ENCODE measurements around the gene ALDH8A1. TPM values are rescaled to one million over a fixed set of nuclear protein-coding genes. Genes with fewer than 3 reads are reported as not detected.
A peak's percentile ranks its signal among the peaks of the same experiment; 100 is the strongest.

The ALDH8A1 gene
- total and polyA plus RNA-seq, 2 of the 13 experiments (the other 11 are each of a cell fraction or from before 2014, with no cell fraction given), result 1.1 to 3.4 TPM

DNA sequence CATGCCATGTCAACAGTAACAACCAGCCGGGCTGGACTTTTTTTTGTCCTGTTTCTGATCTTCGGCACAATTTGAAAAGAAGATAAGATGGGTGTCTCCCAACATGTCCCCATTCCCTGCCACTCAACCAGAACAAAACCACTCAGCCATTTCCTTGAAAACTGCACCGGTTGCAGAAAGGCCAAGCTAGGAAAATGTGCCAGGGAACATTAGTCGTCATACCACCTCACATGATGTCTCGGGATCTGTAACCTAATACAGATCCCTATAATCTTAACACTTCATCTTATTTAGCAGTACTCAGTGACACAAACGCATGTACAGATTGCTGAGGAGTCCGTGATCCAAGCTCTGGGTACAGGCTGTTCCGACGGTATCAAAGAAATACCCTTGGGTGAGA lies 46.5 kb downstream of the ALDH8A1 start:
- ATAC-seq (no peak), FAIRE-seq (no peak), DNase-seq (ENCODE audit: low spot score) (no peak)
- in situ Hi-C loops (cut with HindIII; ENCODE audit: extremely low pct_ligation_motif_present, low pct_unique_long_range_greater_than_20kb), result no loop called here
- ChIA-PET CTCF (ENCODE audit: low intra/inter-chr PET ratio, low total read pairs) (no interaction called here), POLR2A (no interaction called here)
- Histone ChIP-seq H3K36me3 (replicated peaks in 1 of 2; ENCODE audit: control insufficient read depth in 1 of 2, insufficient read depth in 2 of 2, low read length in 2 of 2) (no peaks in the 10 kb centered on the region), H3K9ac (ENCODE audit: insufficient read depth, low read depth, low read length) (no peak overlapping the region), H3K9me3 (ENCODE audit: low read length) (no peaks in the 10 kb centered on the region), H3K27ac (ENCODE audit: extremely low read length, insufficient read depth, low read length) (no peak overlapping the region), H3K79me2 (ENCODE audit: insufficient read depth, low read length) (no peaks in the 10 kb centered on the region), H3K4me2 (ENCODE audit: low read depth, low read length) (no peak overlapping the region), H3K27me3 (ENCODE audit: control insufficient read depth in 1 of 2, insufficient read depth in 2 of 2, low read length in 2 of 2) (no peaks in the 10 kb centered on the region), H3K4me1 (ENCODE audit: insufficient read depth, low read length) (no peaks in the 10 kb centered on the region), H4K20me1 (ENCODE audit: insufficient read depth, low read length) (no peaks in the 10 kb centered on the region), H2AFZ (ENCODE audit: low read length) (no peak overlapping the region), H3K4me3 (replicated peaks in 1 of 3; ENCODE audit: insufficient read depth in 1 of 3, low read depth in 2 of 3, low read length in 3 of 3) (no peak overlapping the region)
- intact Hi-C loops (cut with micrococcal nuclease; ENCODE audit: unreplicated experiment), result no loop called here
- WGBS (ENCODE audit: low lambda C conversion rate), result 56% methylated on average over 9 of the region's 9 CpGs
- TF ChIP-seq ZNF260 (CRISPR knock-in tag; IDR thresholded peaks at IDR 0.05; ENCODE audit: borderline replicate concordance, low read depth), result no peak
- no peak for TF ChIP-seq PAXIP1 (CRISPR knock-in tag; conservative IDR thresholded peaks at IDR 0.05)
- no peak for TF ChIP-seq RBM22 (optimal IDR thresholded peaks at IDR 0.05; ENCODE audit: low read length)
- peak; percentile 50; the same call in 1 of the 2 replicates for TF ChIP-seq MAFF (IDR thresholded peaks at IDR 0.05; ENCODE audit: low read depth, low read length)
- peak; percentile 33 to 67; a peak in 2 of 4 replicates for TF ChIP-seq MAFK (conservative IDR thresholded peaks at IDR 0.05 in 1 of 2, IDR thresholded peaks at IDR 0.05 in 1 of 2; ENCODE audit: low read length in 2 of 2)
- BruUV-seq (replicated peaks), result no TSS peak

DNA sequence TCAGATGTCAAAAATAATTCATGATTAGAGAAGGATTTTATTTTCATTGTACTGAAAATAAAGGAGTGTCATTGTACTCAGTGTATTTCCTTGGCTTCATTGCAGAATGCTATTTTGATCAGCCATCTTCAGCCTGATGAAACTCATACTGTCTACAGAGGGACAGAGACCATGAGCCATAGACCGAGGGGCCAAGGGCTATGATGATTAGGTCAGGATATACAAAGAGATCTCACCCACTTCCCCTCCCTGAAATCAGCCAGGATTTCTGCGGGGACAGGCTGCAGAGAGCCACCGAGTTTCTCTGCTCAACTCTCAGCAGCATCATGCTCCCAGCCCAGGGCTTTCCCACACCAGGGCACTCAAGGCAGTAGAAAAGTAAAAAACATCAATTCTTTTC lies 47.0 kb downstream of the ALDH8A1 start:
- in situ Hi-C loops (cut with HindIII; ENCODE audit: extremely low pct_ligation_motif_present, low pct_unique_long_range_greater_than_20kb), result no loop called here
- no peaks in the 10 kb centered on the region for H3K4me1 ChIP-seq (ENCODE audit: insufficient read depth, low read length)
- no peak overlapping the region for H2AFZ ChIP-seq (ENCODE audit: low read length)
- H3K9me3 ChIP-seq (ENCODE audit: low read length), result no peaks in the 10 kb centered on the region
- H3K27ac ChIP-seq (ENCODE audit: extremely low read length, insufficient read depth, low read length), result no peak overlapping the region
- no peak for DNase-seq (ENCODE audit: low spot score)
- H3K27me3 ChIP-seq (ENCODE audit: control insufficient read depth in 1 of 2, insufficient read depth in 2 of 2, low read length in 2 of 2), result no peaks in the 10 kb centered on the region
- no peak overlapping the region for H3K4me3 ChIP-seq (replicated peaks in 1 of 3; ENCODE audit: insufficient read depth in 1 of 3, low read depth in 2 of 3, low read length in 3 of 3)
- WGBS (ENCODE audit: low lambda C conversion rate), result 25% methylated on average over 2 of the region's 3 CpGs
- H3K4me2 ChIP-seq (ENCODE audit: low read depth, low read length), result no peak overlapping the region
- ChIA-PET CTCF (ENCODE audit: low intra/inter-chr PET ratio, low total read pairs) (no interaction called here), POLR2A (no interaction called here)
- H3K9ac ChIP-seq (ENCODE audit: insufficient read depth, low read depth, low read length), result no peak overlapping the region
- intact Hi-C loops (cut with micrococcal nuclease; ENCODE audit: unreplicated experiment), result no loop called here
- peak; percentile 36 for ATAC-seq
- H3K79me2 ChIP-seq (ENCODE audit: insufficient read depth, low read length), result no peaks in the 10 kb centered on the region
- no TSS peak for BruUV-seq (replicated peaks)
- FAIRE-seq, result no peak
- no peaks in the 10 kb centered on the region for H3K36me3 ChIP-seq (replicated peaks in 1 of 2; ENCODE audit: control insufficient read depth in 1 of 2, insufficient read depth in 2 of 2, low read length in 2 of 2)
- H4K20me1 ChIP-seq (ENCODE audit: insufficient read depth, low read length), result no peaks in the 10 kb centered on the region
- TF ChIP-seq KDM5B (CRISPR knock-in tag; IDR thresholded peaks at IDR 0.05; ENCODE audit: borderline replicate concordance) (no peak), SRSF1 (optimal IDR thresholded peaks at IDR 0.05; ENCODE audit: low read depth, low read length) (no peak), TCF12 (IDR thresholded peaks at IDR 0.05) (no peak), TCF12 (CRISPR knock-in tag; IDR thresholded peaks at IDR 0.05) (no peak), NR2C2 (CRISPR knock-in tag; IDR thresholded peaks at IDR 0.05; ENCODE audit: borderline replicate concordance) (no peak), ZSCAN21 (CRISPR knock-in tag; IDR thresholded peaks at IDR 0.05; ENCODE audit: borderline replicate concordance) (no peak), ZSCAN29 (CRISPR knock-in tag; conservative IDR thresholded peaks at IDR 0.05) (no peak), MYPOP (CRISPR knock-in tag; IDR thresholded peaks at IDR 0.05) (no peak), MXD4 (CRISPR knock-in tag; IDR thresholded peaks at IDR 0.05) (no peak)
- TF ChIP-seq, protein P1, sequence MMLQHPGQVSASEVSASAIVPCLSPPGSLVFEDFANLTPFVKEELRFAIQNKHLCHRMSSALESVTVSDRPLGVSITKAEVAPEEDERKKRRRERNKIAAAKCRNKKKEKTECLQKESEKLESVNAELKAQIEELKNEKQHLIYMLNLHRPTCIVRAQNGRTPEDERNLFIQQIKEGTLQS (CRISPR knock-in tag; IDR thresholded peaks at IDR 0.05), result no peak

All from HepG2 (cell line).